ENCODE data around the gene NFIA.

Gene NFIA

DNA sequence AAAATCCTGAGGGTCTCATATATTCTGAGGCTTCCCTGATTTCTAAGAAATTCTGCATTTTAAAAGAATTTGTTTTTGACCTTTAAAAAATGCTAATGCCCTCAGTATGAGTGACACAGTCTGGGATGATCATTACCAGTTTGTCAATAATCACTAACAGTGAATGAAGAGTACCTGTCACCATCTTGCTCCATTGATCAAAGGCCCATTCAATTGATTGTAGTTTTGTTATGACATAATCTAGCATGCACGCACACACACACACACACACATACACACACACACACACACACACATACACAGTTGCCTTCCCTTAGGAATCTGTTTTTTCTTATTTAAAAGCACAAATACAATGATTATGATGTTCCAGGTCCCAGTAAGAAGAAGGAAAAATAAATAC, 250.4 kb downstream of the NFIA start:
- no peak for DNase-seq (ENCODE audit: low spot score)

DNA sequence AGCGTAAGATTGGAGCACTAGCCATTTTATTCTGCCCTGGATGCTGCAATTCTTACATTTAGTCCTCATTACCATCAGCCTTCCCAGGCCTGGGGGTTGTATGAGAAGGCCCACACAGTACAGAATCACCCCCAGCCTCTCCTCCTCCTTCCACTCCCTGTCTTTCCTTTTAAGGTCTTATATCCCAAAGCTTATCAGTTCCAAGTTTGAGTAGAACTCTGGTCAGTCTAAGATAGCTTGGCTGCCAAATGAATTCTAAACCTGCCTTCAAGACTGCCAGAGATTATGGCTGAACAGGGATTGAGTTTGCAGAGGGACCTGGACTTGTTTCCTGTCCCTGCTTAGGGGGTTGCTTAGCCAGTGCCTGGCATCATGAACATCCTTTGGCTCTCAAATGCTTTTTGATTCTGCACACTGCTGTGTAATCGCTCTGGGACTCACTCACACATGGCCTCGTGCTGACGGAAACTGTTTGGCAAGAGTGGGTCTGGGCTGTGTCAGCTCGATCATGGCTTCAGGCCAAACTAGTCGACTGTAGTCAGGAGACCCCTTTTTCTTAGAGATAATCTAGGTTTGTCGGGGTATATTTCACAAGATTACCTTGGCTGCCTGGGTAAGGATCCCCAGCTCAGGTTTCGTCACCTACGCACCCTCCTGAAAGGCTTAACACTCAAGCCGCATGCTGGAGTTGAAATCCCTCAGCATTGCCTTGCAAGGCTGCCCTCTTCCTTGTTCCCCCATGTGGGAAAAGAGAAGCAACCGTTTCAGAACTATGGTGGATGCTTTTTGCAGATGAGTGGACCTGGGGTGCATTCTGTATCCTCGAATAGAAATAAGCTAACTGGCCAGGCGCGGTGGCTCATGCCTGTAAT, 252.6 kb downstream of the NFIA start:
- no peak for DNase-seq (ENCODE audit: low spot score)

DNA sequence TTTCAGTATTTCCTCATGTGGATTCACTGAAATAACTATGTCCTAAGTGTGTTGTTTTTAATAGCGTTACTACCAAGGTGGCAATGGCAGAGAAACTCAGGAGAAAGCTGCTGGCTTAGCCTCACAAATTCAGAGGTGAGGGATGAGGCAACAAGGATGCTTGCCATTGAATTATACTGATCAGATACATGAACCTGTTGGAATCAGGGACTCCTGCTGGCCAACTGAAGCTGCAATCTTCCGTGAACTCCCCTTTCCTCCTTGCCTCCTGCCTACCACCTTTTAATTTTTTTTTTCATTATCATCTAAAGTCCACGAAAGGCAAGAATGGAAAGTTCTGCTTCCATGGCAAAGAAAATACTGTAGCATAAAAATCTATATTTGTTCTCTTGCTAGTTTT, 254.7 kb downstream of the NFIA start:
- no peak for DNase-seq (ENCODE audit: low spot score)

DNA sequence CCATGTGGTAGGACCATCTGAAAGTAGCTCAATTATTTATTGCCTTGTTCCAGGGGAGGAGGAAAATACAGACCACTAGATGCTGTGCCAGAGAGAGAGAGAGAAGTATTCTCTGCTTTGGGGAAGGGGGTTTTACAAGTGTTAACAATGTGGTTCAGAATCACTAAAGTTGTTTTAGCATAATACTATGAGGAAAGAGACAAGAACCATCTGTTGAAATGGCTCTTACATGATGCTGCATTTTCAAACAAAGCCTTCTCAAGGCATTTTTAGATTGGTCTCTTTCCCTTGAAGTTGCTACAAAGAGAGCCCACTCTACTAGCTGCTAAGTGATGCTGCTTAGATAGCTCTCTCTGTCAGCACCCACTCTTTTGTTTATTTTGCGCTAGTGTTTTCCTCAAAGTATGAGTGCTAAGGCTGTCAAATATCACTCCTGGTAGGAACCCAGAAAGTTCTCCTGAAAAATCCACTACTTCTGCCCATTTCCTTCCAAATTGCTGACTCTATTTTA, 255.1 kb downstream of the NFIA start:
- no peak for DNase-seq (ENCODE audit: low spot score)

DNA sequence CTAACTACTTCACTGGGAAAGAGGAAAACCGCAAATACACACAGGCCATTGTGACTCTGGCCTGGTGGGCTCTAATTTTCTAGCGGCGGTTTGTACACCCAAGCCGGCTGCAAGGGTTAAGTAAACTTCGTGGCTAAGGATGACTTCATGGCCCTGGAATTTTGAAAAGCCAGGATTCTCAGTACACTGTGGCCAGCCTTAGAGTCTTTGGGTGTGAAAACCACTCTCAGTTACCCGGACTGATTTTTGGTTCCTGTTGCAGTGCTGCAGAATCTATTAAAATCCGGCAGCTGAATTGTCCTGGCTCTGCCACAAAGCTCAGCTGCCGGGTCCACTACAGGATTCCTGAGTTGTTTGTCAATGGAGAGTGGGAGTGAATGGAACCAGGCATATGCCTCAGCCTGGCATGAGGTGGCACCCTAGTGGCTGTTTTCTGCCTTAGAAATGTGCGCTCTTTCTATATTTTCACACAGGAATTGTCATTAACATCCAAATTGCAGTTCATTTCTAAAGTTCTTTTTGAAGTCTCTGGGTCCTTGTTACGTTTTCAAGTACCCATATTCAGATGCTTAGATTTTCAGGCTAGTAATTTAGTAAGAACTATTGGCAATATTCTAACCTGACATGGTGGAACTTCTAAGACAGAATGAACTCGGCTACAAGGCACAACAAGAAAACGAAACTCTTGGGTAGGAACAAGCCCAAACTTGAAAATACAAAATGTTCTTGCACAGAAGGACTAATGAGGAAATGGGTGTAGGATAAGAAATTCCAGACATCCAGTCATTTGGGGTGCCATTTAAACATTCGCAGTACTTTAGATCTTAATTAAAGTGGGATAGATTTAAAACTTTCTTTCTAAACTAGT, 255.9 kb downstream of the NFIA start:
- DNase-seq (ENCODE audit: low spot score) = peak; percentile 32

DNA sequence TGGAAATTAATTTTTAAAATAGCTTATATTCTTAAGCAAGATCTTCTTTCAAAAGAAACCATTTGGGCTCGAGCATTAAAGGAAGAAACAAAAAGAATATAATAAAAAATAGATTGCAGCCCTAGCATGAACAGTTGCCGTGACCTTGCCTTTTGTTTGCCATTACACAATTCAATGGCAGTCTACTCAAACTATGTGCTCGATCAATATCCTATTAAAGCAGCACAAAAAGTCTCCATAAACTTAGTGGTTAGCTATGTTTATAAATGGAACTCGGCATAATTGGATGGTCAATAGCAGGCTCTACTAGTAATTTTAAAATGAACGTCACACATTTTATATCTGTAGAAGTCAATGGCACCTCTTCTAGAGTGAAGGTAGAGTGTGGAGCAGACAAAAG, 256.5 kb downstream of the NFIA start:
- DNase-seq (ENCODE audit: low spot score) = no peak

DNA sequence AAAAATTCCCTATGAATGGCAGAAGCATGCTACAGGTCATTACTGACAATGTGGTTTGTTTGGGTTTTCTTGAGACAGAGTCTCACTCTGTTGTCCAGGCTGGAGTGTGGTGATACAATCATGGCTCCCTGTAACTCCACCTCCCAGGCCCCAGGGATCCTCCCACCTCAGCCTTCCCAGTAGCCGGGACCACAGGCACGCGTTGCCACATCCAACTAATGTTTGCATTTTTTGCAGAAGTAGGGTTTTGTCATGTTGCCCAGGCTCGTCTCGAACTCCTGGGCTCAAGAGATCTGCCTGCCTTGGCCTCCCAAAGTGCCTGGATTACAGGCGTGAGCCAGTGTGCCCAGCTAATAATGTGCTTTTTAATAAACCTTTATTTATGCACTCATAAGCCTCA, 259.1 kb downstream of the NFIA start:
- DNase-seq (ENCODE audit: low spot score) = no peak

DNA sequence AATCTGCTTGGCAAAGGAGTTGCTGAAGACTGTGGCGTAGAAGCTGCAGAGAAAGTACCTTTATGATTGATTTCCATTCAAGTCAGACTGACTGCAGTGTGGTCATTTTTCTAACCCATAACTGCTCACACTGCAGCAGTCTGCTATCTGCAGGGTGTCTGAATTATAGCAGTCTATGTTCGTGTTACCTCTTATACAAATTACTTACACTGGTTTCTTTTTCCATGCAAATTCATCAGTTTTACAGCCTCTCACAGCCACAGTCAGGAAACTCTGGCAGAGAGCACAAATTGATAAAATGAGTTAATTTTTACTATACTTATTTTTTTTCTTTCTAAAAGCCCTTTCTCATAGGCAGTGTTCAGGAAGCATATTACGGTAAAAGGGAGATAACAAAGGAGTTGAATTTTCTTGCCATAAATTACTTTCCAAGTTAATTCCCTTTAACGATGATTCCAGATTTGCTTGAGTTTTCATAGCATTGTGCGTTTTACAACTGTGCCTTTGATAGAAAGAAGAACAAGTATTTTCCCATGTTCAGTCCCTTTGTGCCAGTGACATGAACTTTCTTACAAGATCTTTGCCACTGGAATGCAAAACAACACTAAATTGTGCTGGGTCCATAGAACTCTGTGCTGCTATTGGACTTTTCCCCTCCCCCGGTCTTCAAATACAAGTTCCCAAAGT, 261.5 kb downstream of the NFIA start:
- no peak for DNase-seq (ENCODE audit: low spot score)

DNA sequence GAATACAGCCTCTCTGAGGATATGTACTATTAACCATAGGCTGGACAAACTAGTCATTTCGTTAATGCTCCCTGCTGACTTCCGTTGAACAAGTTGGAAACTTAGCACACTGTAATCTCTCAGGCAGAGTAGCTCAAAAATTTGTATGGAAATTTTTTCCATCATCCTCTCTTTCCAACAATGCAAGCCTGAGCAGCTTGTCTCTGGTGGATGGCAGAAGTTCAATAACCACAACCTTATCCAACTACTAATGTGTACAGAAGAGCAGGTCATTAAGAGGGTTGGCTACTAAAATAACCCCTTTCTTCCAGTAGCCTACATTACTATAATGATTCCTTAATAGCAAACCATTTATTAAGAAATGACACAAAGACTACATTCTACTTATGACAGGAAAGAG, 262.3 kb downstream of the NFIA start:
- no peak for DNase-seq (ENCODE audit: low spot score)

DNA sequence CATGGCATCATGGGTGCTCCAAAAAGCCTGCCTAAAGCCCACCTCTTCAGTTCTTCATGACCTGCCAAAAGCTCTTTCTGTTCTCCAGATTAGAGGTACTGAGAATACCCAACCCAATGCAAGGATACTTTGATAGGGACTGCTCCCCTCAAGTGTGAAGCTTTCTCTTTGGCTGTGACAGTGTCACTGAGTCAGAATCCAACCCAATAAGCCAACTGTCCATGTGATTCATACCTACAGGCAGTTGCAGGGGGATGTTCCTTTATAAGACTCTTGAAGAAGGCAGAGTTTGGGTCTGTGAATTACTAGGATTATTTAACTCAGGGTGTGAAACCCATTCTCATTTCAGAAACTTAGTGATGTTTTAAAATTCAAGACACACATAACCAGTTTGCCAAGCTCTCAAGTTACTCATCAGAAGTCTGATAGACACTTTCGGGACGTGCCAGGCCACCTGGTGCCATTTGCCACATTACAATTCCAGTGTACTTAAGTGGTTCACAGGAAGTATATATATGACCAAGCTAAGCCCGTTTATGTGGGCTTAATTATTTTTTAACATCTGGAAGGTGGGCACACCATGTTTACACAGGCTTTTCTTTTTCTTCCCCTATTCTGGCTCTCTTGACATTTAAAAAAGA, 265.8 kb downstream of the NFIA start:
- no peak for DNase-seq (ENCODE audit: low spot score)

DNA sequence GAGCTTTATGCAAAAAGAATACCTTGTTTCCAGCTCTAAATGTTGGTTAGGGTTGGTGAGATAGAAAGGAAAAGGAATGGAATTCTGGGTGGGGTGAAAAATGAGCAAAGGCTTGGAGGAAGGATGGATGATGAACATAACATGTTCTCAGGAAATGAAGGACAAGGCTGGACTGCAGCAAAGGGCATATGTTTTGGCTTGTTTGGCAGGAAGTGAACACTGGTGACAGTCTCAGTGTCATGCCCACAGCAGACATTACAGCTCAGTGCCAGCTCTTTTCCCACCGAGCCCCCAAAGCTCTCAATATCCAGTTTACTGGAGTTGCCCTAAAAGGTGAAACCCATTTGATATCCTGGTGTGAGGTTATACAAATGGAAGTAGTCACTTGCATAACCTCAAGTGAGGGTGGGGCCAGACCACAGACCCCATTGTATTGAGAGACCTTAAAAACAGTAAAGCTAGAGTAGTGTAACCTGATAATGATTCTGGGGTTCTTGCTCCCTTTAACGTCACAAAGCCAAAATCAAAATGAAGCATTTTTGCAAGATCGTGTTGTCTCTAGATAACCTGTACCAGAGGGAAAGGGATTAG, 270.6 kb downstream of the NFIA start:
- DNase-seq (ENCODE audit: low spot score) = no peak

DNA sequence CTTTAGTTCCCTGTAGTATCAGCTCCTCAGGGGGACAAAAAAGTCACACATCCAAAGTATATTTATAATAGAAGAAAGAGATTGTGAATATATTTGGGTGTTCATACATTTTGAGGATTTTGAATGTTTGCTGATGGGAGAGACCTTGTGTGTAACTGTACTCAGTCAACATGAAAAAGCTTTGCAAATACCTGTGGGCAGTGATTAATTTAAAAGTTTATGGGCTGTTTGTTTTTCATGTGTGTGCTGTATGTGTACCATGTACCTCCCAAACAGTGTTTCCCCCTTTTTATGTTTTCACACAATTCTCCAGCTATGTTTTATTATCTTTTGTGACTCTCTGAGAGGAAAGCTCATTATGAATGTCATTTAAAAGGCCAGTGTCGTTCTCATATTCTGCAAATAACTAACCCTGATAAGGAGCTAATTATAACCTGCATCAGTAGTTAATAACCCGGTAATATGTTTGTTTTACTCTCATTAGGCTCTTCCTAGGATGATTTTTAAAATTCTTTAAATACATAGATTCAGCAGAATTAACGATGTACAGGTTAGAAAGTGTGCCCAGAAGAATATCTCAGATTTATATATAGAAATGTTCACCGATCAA, 271.5 kb downstream of the NFIA start:
- DNase-seq (ENCODE audit: low spot score) = no peak

DNA sequence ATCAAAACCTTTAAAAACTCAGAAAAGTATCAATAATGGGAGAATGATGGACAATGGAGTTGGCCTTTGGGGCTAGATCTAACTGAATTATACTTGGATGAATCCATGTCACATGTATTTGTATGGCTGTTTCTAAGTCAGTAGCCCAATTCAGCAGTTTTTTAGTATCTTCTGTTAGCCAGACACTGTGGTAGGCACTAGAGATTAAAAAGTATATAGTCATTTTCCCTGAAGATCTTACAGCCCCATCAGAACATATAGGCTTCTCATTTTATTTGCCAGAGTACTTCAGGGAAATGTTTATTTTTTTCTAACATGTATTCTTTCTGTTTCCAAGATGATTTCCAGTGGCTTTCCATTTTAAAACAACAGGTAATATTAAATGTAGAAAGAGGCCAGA, 273.7 kb downstream of the NFIA start:
- no peak for DNase-seq (ENCODE audit: low spot score)

DNA sequence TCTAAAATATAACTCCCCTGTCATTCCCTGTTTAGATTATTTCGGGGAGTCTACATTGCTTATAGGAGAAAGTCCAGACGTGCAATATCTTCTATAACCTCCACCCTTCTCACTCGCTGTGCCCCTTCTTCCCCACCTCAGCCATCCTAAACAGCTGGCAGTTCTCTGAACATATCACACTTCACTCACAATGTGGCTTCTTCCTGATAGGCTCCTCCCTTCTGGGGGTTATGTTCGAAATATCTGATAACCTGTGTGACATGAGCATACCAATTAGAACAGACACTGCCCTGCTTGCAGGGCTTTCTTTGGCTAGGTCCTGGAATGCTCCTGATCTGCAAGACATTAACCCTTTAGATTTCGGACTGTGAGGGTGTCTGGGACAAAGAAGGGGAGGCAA, 274.6 kb downstream of the NFIA start:
- no peak for DNase-seq (ENCODE audit: low spot score)

DNA sequence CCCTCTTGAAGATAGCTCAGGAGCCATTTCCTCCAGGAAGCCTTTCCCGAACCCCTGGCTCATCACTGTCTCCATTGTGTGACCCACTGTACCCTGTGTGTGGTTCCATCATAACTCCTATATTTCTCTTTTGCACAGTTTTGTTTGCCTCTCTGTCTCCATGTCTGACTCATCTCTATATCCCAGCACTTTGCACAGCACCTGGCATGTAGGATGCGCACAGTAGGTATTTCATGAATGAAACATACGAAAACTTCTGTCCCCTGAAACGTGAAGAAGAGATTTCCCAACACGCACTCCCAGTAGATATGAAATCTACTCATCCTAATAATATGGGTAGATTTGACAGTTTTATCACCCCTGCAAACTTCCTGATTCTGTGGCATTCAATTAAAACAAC, 275.2 kb downstream of the NFIA start:
- DNase-seq (ENCODE audit: low spot score) = no peak

DNA sequence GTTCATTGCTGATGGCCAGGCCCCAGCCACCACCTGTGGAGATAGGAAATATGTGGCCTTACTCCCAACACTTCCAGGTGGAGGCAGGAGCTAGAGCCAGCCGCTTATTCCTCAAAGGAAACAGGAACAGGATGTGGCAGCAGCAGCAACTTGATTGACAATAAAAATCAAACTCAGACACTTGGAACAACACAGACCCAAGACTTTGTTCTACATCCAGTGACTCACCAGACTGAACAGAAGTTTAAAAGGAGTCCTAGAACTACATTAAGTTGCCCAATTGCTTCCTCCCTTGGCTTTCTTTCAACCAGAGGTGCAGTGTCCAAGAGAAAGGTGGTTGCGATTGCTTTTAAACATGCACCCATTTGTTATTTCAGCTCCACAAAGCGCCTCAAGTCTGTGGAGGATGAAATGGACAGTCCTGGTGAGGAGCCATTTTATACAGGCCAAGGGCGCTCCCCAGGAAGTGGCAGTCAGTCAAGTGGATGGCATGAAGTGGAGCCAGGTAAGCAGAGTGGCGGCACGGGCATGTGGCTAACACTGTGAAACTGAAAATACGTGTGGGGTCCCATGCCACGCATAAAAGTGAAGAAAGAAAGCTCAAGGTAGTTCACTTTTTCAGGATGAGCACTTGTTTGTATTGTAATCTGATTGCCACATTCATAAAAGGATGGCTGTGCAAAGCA, 276.6 kb downstream of the NFIA start:
- no peak for DNase-seq (ENCODE audit: low spot score)

DNA sequence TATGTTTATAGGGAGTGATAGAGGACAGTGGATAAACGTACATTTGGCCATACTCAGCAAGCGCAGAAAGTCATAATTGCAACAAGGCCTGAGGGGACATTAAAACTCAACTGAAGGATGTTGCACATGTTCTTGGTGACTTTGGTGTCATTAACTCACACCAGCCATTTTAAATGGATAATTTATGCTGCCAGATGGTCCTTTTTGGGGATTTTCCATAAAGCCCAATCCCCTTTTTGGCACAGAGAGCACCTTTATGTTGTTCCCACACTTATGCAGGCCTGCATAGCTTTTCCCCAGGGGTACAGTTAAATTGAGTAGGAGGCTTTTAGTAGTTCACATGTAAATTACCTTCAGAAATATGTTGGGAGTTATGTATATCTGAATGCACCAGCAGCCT, 279.6 kb downstream of the NFIA start:
- DNase-seq (ENCODE audit: low spot score) = no peak

DNA sequence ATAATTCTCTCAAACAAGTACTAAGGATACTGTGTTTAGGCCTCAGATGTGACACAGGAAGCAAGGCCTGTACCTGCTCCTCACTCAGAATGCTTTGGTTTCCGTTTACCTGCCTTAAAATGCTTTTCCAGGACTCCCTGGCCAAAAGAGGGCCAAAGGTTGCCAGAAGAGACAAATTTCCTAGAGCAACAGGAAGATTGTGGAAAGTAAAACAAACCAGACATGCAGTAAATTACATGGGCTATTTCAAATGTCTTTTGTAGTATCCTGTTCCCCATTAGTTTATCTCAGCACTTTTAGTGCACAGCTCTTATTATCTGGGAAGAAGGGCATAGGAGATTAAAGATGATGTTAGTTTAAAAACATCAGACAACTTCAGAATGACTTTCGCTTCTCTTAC, 280.0 kb downstream of the NFIA start:
- no peak for DNase-seq (ENCODE audit: low spot score)

DNA sequence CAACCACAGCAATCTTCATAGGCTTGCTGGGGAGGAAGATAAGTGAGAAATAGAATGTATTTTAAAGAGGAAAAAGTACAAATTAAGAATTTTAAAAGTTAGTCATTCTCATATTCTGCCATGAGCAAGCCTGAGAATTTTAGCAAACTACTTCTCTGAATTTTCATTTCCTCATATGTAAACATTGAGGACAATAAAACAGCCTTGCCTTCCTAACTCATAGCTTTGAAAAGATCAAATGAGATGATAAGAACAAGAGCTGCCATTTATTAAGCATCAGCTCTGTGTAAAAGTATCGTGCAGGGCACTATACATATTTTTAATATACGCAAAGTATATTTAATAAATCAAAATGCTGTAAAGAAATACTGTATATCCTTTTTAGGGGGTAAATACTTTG, 286.0 kb downstream of the NFIA start:
- DNase-seq (ENCODE audit: low spot score) = no peak

DNA sequence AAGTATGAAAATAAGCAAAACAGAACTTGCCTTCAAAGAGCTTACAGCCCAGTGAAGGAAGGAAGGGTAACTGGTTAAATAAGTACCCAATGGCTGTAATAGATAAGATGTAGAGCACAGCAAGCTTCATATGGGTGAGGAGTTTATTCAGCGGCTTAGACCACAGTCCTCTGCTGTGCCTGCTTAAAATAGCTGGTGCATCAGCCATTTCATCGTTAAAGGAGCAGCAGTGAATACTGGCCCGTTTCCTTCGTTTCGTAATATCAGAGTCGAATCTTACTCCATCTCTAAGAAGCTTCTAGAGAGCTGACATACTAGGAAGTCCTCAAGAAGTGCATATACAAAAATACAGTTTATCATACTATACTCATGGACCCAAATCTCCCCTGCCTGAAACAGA, 286.5 kb downstream of the NFIA start:
- DNase-seq (ENCODE audit: low spot score) = no peak
